A549 (cell line): ENCODE results near the gene COL12A1. TPM values are rescaled to one million over a fixed set of nuclear protein-coding genes. Genes with fewer than 3 reads are reported as not detected.

Experiments used
- ATAC-seq, 2 experiments: fragments of 200-7000 bp in 1 of 2; fragments of >200 bp in 1 of 2; cut with Nextera tagmentation in 1 of 2; cut with Tn5 transposase in 1 of 2; 3 replicates each; pipeline versions ENCODE4 v1.8.0 to v1.9.1; 2018 to 2020; ENCODE audit warnings: mild to moderate bottlenecking in 1 of 2, moderate library complexity in 1 of 2
- CTCF ChIA-PET: fragments of 300-600 bp; sonication (Branson Sonifier 250); formaldehyde crosslinking; extraction: SDS; loops from one replicate; lab custom pipeline; 2021; ENCODE audit warnings: antibody characterized with exemption, inconsistent platforms; lab: Yijun Ruan, JAX
- POLR2A ChIA-PET: fragments of 350-600 bp; formaldehyde crosslinking; extraction: SDS; loops from one replicate; lab custom pipeline; 2021; ENCODE audit warnings: antibody characterized with exemption, inconsistent platforms; lab: Yijun Ruan, JAX
- DNase-seq, 2 experiments: peaks; one replicate each; pipeline versions ENCODE4 v3.0.0 to v3.0.0-alpha.2; 2011 to 2016; ENCODE audit warnings: low read depth in 1 of 2, low spot score in 1 of 2
- FAIRE-seq: peaks from 2 replicates; lab custom pipeline; 2011; peaks lifted over from hg19 to GRCh38; lab: Jason Lieb, UNC
- H3K27ac ChIP-seq, 2 experiments: fragments of >200 bp; sonication (Bioruptor Twin); formaldehyde crosslinking; 3 replicates each; pipeline ENCODE4 v1.5.1; 2016 to 2017
- H3K4me1 ChIP-seq: fragments of >200 bp; sonication (Bioruptor Twin); formaldehyde crosslinking; 3 replicates; pipeline ENCODE4 v1.6.1; 2016
- H3K4me2 ChIP-seq: fragments of >200 bp; sonication (Bioruptor Twin); formaldehyde crosslinking; 3 replicates; pipeline ENCODE4 v1.6.1; 2016
- H3K4me3 ChIP-seq: fragments of >200 bp; sonication (Bioruptor Twin); formaldehyde crosslinking; 3 replicates; pipeline ENCODE4 v1.5.1; 2016
- H3K9me3 ChIP-seq: fragments of >200 bp; sonication (Bioruptor Twin); formaldehyde crosslinking; 3 replicates; pipeline ENCODE4 v1.6.1; 2016
- BCL3 ChIP-seq: fragments of >200 bp; sonication (Bioruptor Twin); formaldehyde crosslinking; IDR thresholded peaks from 3 replicates; pipeline ENCODE4 v1.6.1; 2016
- CBX2 ChIP-seq: fragments of 200-600 bp; sonication (generic); IDR thresholded peaks from 2 replicates; pipeline ENCODE4 v1.6.1; 2016; ENCODE audit warnings: low read depth, mild to moderate bottlenecking, borderline replicate concordance
- CBX8 ChIP-seq: fragments of 200-600 bp; sonication (generic); IDR thresholded peaks from 2 replicates; pipeline ENCODE4 v1.6.1; 2016
- CEBPB ChIP-seq, 2 experiments: fragments of >200 bp in 1 of 2; sonication (Bioruptor Twin) in 1 of 2; formaldehyde crosslinking in 1 of 2; IDR thresholded peaks; 2 replicates each; pipeline ENCODE4 v1.6.1; 2012 to 2016
- CTCF ChIP-seq: fragments of >200 bp; sonication (Bioruptor Twin); formaldehyde crosslinking; IDR thresholded peaks from 3 replicates; pipeline ENCODE4 v1.5.1; 2016
- EHMT2 ChIP-seq: fragments of 200-600 bp; sonication (generic); IDR thresholded peaks from 2 replicates; pipeline ENCODE4 v1.6.1; 2016; ENCODE audit warnings: antibody characterized with exemption, low read depth, mild to moderate bottlenecking, moderate library complexity
- FOSL2 ChIP-seq, 2 experiments: fragments of 450-650 bp in 1 of 2; fragments of >200 bp in 1 of 2; sonication (Bioruptor Twin) in 1 of 2; formaldehyde crosslinking; IDR thresholded peaks; 2 replicates each; pipeline versions ENCODE4 v1.5.0 to v1.6.1; 2016 to 2020; ENCODE audit warnings: mild to moderate bottlenecking in 1 of 2, moderate library complexity in 1 of 2
- GATA3 ChIP-seq: IDR thresholded peaks from 2 replicates; pipeline ENCODE4 v1.6.1; 2012; ENCODE audit warnings: borderline replicate concordance
- HES2 ChIP-seq: fragments of >200 bp; sonication (Bioruptor Twin); formaldehyde crosslinking; IDR thresholded peaks from 2 replicates; pipeline ENCODE4 v1.6.1; 2016
- HEYL ChIP-seq: fragments of 250-450 bp; sonication (Bioruptor Pico); IDR thresholded peaks from 2 replicates; pipeline ENCODE4 v1.8.0; 2021; ENCODE audit warnings: mild to moderate bottlenecking, moderate library complexity
- HMGXB4 ChIP-seq: fragments of 250-450 bp; sonication (Bioruptor Pico); IDR thresholded peaks from 2 replicates; pipeline ENCODE4 v1.5.0; 2021; ENCODE audit warnings: mild to moderate bottlenecking, moderate library complexity, borderline replicate concordance
- HOXB13 ChIP-seq: fragments of 250-450 bp; sonication (Bioruptor Pico); IDR thresholded peaks from 2 replicates; pipeline ENCODE4 v1.5.0; 2020; ENCODE audit warnings: low read depth, mild to moderate bottlenecking, moderate library complexity
- JUNB ChIP-seq: fragments of >200 bp; sonication (Bioruptor Twin); formaldehyde crosslinking; IDR thresholded peaks from 2 replicates; pipeline ENCODE4 v1.6.1; 2016
- KDM5A ChIP-seq: fragments of 200-600 bp; sonication (generic); IDR thresholded peaks from 2 replicates; pipeline ENCODE4 v1.6.1; 2016; ENCODE audit warnings: antibody characterized with exemption, mild to moderate bottlenecking
- MAFK ChIP-seq: fragments of 450-650 bp; IDR thresholded peaks from 2 replicates; pipeline ENCODE4 v1.6.1; 2014; ENCODE audit not compliant: partially characterized antibody
- MAZ ChIP-seq: fragments of 150-350 bp; IDR thresholded peaks from 2 replicates; pipeline ENCODE4 v1.6.1; 2014; ENCODE audit warnings: antibody characterized with exemption, low read depth, low read length, borderline replicate concordance
- MYC ChIP-seq: IDR thresholded peaks from 2 replicates; pipeline ENCODE4 v1.6.1; 2012; ENCODE audit warnings: mild to moderate bottlenecking, inconsistent platforms, low read length, improper control_type of control experiment, borderline replicate concordance
- NPAS2 ChIP-seq: fragments of 250-450 bp; sonication (Bioruptor Pico); IDR thresholded peaks from 2 replicates; pipeline ENCODE4 v1.8.0; 2022; ENCODE audit warnings: mild to moderate bottlenecking, moderate library complexity, borderline replicate concordance
- NR3C1 ChIP-seq: fragments of >200 bp; sonication (Bioruptor Twin); formaldehyde crosslinking; IDR thresholded peaks from 3 replicates; pipeline ENCODE4 v1.6.1; 2017
- PBX3 ChIP-seq: IDR thresholded peaks from 2 replicates; pipeline ENCODE4 v1.6.1; 2012
- POLR2A ChIP-seq: IDR thresholded peaks from 2 replicates; pipeline ENCODE4 v1.6.1; 2012; ENCODE audit warnings: mild to moderate bottlenecking, low read length
- RCOR1 ChIP-seq: fragments of 150-350 bp; IDR thresholded peaks from 2 replicates; pipeline ENCODE4 v1.6.1; 2014; ENCODE audit warnings: antibody characterized with exemption, low read length, low read depth
- RNF2 ChIP-seq: fragments of 200-600 bp; sonication (generic); IDR thresholded peaks from 2 replicates; pipeline ENCODE4 v1.6.1; 2016; ENCODE audit warnings: low read depth, mild to moderate bottlenecking, antibody characterized with exemption, moderate library complexity, borderline replicate concordance
- SREBF2 ChIP-seq: fragments of 450-650 bp; IDR thresholded peaks from 2 replicates; pipeline ENCODE4 v1.6.1; 2014; ENCODE audit warnings: mild to moderate bottlenecking, moderate library complexity
- ZC3H11A ChIP-seq: fragments of 450-650 bp; IDR thresholded peaks from 2 replicates; pipeline ENCODE4 v1.6.1; 2014; ENCODE audit warnings: antibody characterized with exemption, mild to moderate bottlenecking
- ZNF302 ChIP-seq: fragments of 250-450 bp; sonication (Bioruptor Pico); IDR thresholded peaks from 2 replicates; pipeline ENCODE4 v1.9.0; 2021; ENCODE audit warnings: inconsistent platforms, mild to moderate bottlenecking, moderate library complexity
- WGBS: methylation state at CpG from one replicate; pipeline ENCODE4 v1.1.6; 2017; ENCODE audit errors: missing lambda C conversion rate; 5-methylcytosine and 5-hydroxymethylcytosine counted together
- polyA plus RNA-seq, 4 experiments: library from polyadenylated mRNA; depleted of rRNA in 3 of 4; stranded (reverse); fragments of >200 nt; fragmentation: RNase III in 1 of 4; extraction: RNeasy Plus Mini Kit Qiagen cat#74134 plus additional on column Dnase treatment in 1 of 4; gene quantifications; 2 replicates in 3 of 4; 3 replicates in 1 of 4; pipeline ENCODE4 v1.2.3, GENCODE V29; 2011 to 2017

The COL12A1 gene
- polyA plus RNA-seq, 2 of the 4 experiments (the other 2 are of a cell fraction), result 6.3 to 11.2 TPM

GRCh38 chr6:75081921-75082320 is 123.9 kb downstream of the COL12A1 start:
- FAIRE-seq, result no peak

GRCh38 chr6:75081047-75081446 is 124.8 kb downstream of the COL12A1 start:
- no peak overlapping the region for H3K27ac ChIP-seq
- no peak for TF ChIP-seq EHMT2
- TF ChIP-seq BCL3, result no peak
- TF ChIP-seq CBX8, result 0 out of 2 replicates have a peak, but pooled peaks have one; percentile 68
- peak; percentile 52; the same call in 1 of the 2 replicates for TF ChIP-seq RNF2
- no peak for TF ChIP-seq NR3C1
- TF ChIP-seq HOXB13 (CRISPR knock-in tag), result no peak
- no peak for TF ChIP-seq PBX3
- TF ChIP-seq, all 56 proteins: peak for 2
- POLR2A ChIA-PET, result no interaction called here
- Histone ChIP-seq H3K4me2 (no peak overlapping the region), H3K4me3 (no peak overlapping the region), H3K9me3 (no peaks in the 10 kb centered on the region), H3K4me1 (no peaks in the 10 kb centered on the region)
- DNase-seq, result no peak
- 71% methylated on average over 2 of the region's 2 CpGs for WGBS
- no peak for FAIRE-seq
- no peak for ATAC-seq
- CTCF ChIA-PET, result no interaction called here

More at GRCh38 chr6:75081921-75082320, 123.9 kb downstream of the COL12A1 start:
- POLR2A ChIA-PET, result no interaction called here
- DNase-seq, result no peak
- H3K27ac ChIP-seq, result no peak overlapping the region
- ATAC-seq, result no peak
- CTCF ChIA-PET, result no interaction called here
- no peaks in the 10 kb centered on the region for H3K9me3 ChIP-seq
- H3K4me3 ChIP-seq, result no peak overlapping the region
- no peaks in the 10 kb centered on the region for H3K4me1 ChIP-seq
- no peak for TF ChIP-seq RCOR1
- TF ChIP-seq HMGXB4 (CRISPR knock-in tag), result no peak
- TF ChIP-seq MYC, result no peak
- TF ChIP-seq KDM5A, result no peak
- no peak for TF ChIP-seq SREBF2
- no peak for TF ChIP-seq MAFK
- no peak overlapping the region for H3K4me2 ChIP-seq

- no peak for FAIRE-seq
- CTCF ChIA-PET, result no interaction called here
- Histone ChIP-seq H3K4me2 (no peak overlapping the region), H3K4me3 (no peak overlapping the region), H3K27ac (no peak overlapping the region), H3K4me1 (no peaks in the 10 kb centered on the region), H3K9me3 (no peaks in the 10 kb centered on the region)
- ATAC-seq, result no peak
- 51% methylated on average over 2 of the region's 2 CpGs for WGBS
- no peak for DNase-seq
- TF ChIP-seq CBX2, result no peak
- no peak for TF ChIP-seq HES2
- no peak for TF ChIP-seq POLR2A
- TF ChIP-seq JUNB, result no peak
- TF ChIP-seq HEYL (CRISPR knock-in tag), result no peak
- no peak for TF ChIP-seq CEBPB (IDR thresholded peaks at IDR 0.05)
- no peak for TF ChIP-seq NPAS2 (CRISPR knock-in tag)
- TF ChIP-seq CTCF, result no peak
- no peak for TF ChIP-seq RCOR1
- no peak for TF ChIP-seq BCL3
- TF ChIP-seq MAZ, result no peak
- TF ChIP-seq ZC3H11A, result no peak
- no peak for TF ChIP-seq SREBF2
- TF ChIP-seq FOSL2 (IDR thresholded peaks at IDR 0.05), result no peak
- no peak for TF ChIP-seq FOSL2 (CRISPR knock-in tag; IDR thresholded peaks at IDR 0.05)
- no peak for TF ChIP-seq ZNF302 (CRISPR knock-in tag)
- no peak for TF ChIP-seq GATA3
- no peak for TF ChIP-seq PBX3
- no peak for TF ChIP-seq MAFK
- POLR2A ChIA-PET, result no interaction called here
Observed at GRCh38 chr6:75079589-75079988, 126.3 kb downstream of the COL12A1 start.
